Superior temporal gyrus (tissue), 1 donor: Measurements from ENCODE around the gene APRT.

Experiments
- DNase-seq: peaks from one replicate; pipeline ENCODE4 v3.0.0-alpha.2; 2016; ENCODE audit errors: extremely low spot score

Gene APRT

DNA sequence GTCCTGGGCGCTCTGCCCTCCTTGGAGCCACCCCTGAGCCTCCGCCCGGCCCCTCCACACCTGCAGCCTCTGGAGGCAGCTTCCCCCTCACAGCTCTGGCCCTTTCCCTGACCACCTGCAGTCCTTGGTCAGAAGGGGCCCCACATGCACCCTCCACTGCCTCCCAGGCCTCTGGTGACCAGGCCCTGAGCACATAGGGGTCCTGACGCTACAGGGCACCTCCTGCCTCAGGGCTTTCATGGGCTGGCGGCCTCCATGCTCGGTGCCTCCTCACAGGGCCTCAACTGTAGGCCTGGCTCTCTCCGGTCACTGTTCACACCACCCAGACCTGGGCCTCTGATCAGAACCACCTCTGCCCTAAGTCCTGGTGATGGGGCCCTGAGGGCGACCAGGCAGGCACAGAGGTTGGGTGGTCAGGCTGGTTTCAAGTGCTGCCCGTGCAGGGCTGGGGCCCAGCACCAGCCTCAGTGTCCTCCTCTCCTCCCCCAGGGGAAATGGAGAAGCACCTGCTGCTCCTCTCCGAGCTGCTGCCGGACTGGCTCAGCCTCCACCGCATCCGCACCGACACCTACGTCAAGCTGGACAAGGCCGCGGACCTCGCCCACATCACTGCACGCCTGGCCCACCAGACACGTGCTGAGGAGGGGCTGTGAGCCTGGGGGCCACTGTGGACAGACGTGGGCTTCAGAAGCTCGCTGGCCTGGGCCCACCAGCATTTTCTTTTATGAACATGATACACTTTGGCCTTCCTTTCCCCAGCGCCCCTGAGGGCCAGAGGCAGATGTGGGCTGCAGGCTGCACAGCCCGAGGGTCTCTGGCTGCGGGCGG, 3.9 kb downstream of the APRT start:
- DNase-seq = no peak

DNA sequence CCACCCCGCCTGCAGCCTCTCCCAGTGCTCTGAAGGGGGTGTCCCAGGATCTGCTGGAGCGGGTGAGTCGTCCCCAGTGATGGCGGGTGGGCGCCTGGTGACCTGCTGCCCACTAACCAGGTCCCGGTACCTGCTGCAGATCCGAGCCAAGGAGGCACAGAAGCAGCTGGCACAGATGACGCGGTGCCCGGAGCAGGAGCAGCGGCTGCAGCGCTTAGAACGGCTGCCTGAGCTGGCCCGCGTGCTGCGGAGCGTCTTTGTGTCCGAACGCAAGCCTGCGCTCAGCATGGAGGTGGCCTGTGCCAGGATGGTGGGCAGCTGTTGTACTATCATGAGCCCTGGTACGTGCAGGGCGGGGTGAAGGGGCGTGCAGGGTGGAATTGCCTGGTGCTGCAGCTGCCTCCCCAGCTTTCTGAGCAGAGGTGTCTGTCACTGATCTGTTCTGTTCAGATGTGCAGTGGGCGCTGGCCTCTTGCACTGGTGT, 4.5 kb downstream of the APRT start:
- DNase-seq = no peak

DNA sequence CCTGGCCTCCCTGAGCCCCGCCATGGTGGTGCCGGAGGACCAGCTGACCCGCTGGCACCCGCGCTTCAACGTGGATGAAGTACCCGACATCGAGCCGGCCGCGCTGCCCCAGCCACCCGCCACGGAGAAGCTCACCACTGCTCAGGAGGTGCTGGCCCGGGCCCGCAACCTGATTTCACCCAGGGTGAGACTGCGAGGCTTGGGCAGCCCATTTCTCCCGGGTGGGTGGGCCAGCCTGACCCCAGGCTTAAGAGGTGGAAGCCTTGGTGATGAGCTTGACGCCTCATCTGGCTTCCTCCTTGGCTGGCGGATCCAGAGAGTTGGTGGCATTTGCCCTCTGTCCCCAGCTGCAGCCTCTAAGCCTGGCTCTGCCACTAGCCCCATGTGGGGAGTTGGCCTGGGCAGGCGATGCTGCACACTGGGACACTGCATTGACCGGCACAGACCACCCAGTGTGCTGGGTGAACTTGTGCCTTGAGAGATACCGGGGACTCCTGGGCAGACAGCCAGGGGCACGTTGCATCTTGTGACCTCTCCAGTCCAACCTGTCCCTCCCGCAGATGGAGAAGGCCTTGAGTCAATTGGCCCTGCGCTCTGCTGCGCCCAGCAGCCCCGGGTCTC, 5.1 kb downstream of the APRT start:
- no peak for DNase-seq

DNA sequence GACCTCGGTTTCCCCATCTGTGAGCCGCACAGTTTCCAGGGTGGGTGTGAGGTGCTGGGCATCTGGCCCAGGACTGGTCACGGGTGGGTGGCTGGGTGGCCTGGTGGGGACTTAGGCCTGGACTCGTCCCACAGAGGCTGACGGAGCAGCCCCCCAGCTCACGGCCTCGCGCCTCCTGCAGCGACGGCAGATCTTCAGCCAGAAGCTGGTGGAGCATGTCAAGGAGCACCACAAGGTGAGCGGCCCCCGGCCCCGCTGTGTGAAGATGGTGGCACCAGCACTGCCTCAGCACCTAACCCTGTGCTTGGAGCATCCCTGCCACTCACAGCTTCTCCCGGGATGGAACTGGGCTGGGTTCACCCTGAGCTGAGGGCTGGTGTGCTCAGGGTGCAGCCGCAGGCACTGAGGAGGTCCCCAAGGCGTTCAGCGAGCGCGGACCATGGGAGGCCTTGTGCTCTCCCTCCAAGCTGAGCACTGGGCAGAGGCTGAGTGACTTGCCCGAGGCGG, 5.8 kb downstream of the APRT start:
- DNase-seq = no peak

DNA sequence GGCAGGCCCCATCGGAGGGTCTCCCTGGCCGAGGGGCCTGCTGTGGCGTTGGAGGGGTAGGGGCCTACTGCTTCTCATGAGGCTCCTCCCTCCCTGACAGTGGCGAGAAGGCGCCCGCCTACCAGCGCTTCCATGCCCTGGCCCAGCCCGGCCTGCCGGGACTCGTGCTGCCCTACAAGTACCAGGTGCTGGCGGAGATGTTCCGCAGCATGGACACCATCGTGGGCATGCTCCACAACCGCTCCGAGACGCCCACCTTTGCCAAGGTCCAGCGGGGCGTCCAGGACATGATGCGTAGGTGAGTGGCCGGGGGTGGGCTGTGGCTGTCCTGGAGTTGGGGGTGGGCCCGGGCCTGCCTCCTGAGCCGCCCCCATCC, 6.4 kb downstream of the APRT start:
- no peak for DNase-seq

DNA sequence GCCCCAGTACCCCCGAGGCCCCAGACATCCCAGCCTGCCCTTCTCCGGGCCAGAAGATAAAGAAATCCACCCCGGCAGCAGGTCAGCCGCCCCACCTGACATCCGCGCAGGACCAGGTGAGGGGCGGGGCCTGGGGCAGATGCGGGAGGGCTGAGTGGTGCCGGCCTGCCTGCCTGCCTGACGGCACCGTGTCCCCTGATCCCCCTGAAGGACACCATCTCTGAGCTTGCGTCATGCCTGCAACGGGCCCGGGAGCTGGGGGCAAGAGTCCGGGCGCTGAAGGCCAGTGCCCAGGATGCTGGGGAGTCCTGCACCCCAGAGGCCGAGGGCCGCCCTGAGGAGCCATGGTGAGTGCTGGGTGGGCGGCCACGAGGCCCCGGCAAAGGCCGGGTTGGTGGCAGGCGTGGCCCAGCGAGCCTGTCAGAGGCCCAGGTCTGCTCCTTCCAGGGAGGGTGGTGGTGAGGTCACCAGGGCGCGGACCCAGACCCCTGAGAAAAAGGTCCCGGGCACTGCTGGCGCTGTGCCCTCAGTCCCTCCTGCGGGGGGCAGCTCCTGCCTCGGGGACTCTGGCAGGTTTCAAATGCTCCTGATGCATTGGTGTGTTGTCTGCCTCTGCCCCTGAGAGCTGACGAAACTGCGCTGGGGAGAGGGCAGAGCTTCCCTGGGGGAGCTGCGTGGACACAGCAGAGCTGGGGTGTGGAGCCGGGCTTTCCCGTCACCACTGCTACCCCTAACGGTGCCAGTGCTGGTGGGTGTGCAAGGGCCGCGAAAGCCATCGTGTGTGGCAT, 7.0 kb downstream of the APRT start:
- no peak for DNase-seq

DNA sequence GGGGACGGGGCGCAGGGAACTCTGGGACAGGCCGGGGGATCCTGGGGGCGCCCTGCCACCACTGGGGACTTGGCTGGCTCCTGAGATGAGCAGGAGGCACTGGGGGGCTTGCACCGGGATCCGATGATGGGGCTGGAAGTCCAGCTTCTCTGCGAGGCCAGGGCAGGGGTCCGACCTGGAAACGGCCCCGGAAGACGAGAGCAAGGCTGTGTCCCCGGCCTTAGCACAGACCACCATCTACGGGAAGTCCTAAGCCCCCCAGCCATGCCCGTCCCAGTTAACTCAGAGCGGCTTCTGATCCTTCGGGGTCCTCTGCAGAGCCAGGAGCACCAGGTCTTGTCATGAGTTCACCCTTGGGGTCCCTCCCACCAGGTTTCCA, 7.6 kb downstream of the APRT start:
- no peak for DNase-seq

DNA sequence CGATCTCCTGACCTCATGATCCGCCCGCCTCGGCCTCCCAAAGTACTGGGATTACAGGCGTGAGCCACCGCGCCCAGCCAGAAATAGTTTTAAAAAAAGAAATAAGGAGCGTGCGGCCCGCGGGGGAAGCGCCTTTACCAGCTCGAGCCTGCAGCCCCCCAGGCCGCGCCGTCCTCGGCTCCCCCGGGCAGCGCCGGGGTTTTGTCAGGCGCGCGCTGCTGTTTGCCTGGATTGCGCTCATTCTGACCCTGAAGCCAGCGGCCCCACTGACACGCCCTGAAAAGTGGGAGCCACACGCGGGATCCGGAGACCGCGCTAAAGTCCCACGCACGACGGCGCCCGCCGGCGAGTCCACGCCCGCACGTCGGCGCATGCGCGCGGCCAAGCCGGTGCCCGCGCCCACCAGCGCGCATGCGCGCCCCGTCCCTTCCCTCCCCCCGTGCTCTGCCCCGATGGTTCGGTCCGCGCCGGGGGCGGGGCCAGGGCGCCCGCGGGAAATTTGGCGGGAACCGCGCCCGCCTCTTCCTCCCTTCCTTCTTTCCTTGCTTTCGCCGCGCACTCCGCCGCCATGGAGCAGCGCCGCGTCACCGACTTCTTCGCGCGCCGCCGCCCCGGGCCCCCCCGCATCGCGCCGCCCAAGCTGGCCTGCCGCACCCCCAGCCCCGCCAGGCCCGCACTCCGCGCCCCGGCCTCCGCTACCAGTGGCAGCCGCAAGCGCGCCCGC, 8.3 kb downstream of the APRT start, which contains the start of gene CDT1:
Gene CDT1, plus strand, starts transcription at position 526 of the 724 bp plus-strand sequence. Its CDS starts 43 bp downstream, at position 569.
- DNase-seq = peak; percentile 84

DNA sequence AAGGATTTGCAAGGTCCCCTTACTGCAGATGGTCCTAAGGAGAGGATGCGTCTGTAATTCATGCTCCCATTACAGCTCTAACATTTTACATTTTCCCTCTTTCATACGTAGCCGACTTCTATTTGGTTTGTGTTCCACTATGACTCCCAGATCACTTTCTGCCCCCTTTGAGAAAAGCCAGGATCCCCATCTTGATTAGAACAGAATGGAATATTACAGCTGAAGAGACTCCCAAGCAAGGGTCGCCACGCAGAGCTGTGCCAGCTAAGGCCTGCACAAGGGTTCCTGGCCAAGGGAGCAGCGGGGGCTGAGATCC, 11.5 kb downstream of the APRT start:
- DNase-seq = no peak

DNA sequence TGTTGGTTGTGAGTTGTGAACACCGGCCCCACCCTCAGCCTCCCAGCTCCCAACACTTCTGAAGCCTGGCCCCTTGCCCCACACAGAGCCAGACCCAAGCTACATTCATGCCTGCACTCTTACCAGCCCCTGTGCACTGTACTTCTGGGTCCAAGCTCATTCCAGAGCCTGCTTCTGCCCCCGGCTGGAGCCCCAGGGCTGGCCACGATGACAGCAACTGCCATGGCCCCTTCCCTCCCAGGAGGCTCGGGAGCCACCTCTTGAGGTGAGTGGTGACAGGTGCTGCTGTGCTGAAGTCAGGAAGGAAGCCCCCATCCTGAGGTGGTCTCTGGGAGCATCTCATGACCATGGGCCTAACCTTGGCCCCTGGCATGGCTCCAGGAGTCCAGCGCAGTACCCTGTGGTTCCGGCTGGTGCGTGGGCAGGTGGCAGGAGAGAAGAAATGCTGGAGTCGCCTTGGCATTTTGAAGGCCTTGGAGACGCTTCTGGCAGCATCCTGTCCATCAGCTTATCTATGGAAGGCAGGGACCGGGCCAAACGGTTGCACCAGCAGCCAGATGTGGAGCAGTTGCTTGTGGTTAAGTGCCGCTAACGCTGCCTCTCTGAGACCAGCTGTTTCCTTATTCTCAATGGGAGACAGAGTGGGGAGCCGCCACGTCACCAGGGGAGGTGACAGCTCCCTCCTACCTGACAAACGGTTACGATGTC, 12.0 kb downstream of the APRT start:
- no peak for DNase-seq

DNA sequence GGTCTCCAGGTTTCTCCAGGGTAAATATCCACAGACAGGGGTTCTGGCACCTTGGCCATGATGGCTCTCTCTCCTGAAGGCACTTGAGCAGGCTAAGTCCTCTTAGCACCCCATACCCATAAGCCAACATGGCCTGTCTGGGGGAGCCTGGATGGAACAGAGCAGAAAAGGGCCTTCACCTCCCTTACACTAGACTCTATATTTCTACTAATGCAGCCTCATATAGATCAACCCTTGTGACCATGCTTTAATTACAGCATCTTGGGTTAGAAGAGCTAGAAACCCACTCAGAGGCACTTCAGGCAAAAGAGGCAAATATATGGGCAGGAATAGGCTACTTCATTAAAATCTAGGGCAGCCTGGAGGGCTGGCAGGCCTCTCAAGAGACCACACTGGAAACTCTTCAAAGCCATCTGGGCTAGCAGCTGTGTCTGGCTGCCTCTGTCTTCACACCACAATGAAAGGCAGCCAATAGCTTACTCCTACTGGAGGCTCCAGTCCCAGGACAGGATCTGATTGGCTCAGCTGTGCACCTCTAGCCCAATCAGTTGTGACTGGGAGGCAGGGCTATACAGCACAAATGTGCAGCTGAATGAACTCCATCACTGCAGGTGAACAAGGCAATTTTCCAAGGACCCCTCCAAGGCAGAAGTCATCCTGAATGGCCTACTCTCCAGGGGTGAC, 12.8 kb downstream of the APRT start:
- no peak for DNase-seq

DNA sequence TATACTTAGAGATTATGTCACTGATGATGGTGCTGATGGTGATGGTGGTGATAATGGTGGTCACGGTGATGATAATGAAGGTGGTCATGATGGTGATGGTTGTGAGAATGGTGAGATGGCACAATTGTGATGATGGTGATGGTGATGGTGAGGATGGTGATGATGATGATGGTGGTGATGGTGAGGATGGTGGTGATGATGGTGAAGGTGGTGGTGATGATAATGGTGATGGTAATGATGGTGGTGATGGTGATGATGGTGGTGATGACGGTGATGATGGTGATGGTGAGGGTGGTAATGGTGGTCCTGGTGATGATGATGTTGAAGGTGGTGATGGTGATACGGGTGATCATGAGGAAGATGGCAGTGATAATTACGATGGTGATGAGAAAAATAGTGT, 13.7 kb downstream of the APRT start:
- DNase-seq = no peak

DNA sequence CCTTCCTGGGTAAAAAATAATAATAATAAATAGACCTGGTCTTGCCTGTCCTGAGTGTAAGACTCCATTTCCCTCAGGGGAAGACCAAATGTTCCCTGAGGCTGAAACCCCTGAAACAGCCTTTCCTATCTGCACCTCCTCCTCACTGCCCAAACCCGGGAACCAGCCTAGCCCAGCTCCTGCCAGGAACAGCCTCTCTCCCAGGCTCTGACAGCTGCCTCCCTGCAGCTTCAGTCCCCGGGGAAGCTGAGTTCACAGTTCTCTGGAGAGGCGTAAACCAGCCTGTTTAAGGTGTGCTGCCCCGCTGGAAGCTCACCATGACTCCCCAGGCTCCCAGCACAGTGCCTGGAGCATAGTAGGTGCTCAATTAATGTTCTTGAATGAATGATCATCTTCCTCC, 15.4 kb downstream of the APRT start:
- no peak for DNase-seq

DNA sequence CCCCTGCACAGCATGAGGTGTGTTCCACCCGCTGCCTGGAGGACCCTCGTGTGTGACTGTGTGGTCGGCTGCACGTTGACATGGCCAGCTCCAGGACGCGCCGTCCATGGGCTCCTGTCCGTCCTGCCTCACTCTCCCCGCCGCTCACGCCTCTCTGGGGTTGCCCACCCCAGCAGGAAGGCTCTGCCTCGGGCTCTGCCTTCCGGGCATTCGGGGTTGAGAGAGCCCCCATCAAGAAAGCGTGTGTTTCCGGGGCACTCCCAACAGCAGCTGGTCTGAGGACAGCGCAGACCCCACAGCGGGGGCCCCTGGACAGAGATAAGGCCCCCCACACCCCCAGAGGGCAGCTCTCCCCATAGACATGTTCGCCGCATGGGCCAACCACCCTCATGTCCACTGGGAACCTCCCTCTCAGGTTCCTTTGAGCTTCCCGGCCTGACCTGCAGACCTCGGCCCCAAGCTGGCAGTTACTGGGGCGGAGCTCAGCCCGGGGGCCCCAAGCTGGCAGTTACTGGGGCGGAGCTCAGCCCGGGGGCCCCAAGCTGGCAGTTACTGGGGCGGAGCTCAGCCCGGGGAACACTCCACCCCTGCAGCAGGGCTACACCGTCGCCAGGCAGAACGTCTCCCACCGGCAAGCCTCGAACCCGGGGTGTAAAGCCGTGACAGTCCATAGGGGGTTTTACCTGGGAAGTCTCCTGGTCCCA, 18.3 kb downstream of the APRT start:
- no peak for DNase-seq

DNA sequence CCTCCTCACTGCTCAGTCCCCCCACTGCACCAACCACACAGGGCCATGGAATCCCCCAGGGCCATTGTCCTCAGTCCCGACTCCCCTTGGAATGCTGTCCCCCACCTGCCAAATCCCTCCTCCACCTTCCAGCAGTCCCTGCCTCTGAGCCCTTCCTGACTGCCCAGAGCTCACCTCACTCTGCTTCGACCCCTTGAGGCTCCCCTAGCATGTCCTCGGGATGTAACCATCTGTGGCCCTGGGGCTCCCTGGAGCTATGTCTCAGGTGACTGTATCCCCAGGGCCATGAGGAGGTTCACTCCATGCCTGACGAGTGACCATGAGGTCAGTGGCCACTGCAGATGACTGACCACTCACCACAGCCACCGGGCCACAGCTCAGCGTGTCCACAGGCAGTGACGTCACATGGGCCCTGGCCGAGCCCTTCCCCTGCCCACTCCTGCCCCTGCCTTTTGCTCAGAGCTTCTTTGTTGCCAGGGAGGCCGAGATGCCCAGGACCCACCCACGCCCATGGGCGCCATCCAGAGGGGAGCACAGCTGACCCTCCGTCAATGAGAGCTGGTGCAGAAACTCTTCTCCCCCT, 19.0 kb downstream of the APRT start:
- DNase-seq = no peak

DNA sequence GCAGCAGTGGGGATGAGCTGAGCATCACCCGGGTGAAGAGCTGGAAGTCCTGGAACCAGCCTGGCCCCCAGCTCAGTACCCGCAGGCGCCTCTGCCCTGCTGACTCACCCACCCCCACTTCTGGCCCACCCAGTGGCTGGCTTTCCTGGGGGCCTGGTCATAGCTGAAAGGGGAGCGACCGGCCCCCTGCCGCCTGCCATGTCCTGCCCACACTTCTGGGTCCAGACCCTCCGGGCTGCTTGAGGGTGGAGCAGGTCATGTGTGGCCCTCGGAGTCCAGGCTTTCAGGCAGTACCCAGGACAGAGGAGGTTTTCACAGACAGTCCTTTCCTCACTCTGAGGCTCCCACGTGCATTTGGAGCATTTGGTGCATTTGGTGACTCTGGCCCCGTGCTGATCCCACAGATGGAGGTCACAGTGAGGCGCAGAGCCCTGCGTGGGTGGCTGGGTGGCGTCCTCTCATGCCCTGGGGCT, 19.6 kb downstream of the APRT start:
- no peak for DNase-seq

DNA sequence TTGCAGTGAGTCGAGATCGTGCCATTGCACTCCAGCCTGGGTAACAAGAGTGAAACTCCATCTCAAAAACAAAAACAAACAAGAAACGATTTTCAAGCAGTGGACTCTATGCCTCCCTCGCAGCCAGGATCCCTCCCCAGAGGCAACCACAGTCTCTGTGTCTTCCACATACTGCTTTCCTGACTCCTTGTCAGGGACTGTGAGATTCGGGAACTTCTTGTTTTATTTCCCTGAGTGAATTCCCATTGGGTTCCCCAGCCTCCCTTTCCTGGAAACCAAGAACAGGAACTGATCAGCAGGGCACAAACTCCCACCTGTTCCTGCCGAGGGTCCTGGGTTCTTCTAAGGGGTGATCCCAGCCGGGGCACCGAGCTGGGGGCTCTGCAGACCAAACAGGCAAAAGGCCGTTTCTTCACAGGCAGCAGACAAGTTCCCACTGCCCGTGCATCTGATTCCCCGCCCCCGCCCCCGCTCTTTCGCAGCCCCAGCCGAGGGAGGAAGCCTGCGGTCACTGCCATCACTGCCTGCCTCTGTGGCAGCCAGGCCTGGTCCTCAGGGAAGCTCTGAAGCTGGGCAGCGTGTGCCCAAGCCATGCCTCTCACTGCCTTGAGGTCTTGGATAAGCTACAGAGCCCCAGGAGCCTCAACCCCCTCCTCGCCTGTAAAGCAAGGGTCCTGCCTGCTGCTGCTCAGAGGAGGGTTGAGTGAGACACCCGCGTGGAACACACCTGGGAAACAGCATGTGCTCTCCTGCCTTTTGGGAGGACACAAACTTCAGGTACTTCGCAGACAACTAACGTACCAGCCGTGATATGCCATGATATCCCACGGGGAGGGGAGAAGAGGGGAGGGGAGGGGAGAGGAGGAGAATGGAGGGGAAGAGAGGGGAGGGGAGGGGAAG, 21.2 kb downstream of the APRT start:
- no peak for DNase-seq

DNA sequence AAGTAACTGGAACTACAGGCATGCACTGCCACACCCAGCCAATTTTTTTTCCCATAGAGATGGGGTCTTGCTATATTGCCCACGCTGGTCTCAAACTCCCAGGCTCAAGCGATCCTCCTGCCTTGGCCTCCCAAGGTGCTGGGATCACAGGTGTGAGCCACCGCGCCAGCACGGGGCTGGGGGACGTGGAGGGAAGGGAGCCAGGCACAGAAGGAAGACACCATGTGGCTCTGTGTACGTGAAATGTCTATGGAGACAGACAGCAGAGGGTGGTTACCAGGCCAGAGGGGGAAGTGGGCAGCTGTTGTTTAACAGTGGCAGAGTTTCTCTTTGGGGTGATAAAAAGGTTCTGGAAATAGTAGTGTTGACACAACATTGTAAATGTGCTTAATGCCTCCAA, 22.1 kb downstream of the APRT start:
- no peak for DNase-seq
